Ishikawa (cell line): ENCODE results near the gene CDC42BPB.
A peak's percentile ranks its signal among the peaks of the same experiment; 100 is the strongest.

Source experiments
- CEBPB ChIP-seq: IDR thresholded peaks from 2 replicates; pipeline ENCODE4 v1.6.1; 2012
- CREB1 ChIP-seq: IDR thresholded peaks from 2 replicates; pipeline ENCODE4 v1.6.1; 2012; ENCODE audit warnings: low read depth
- EGR1 ChIP-seq: IDR thresholded peaks from 2 replicates; pipeline ENCODE4 v1.6.1; 2012
- EP300 ChIP-seq: IDR thresholded peaks from 2 replicates; pipeline ENCODE4 v1.6.1; 2012; ENCODE audit warnings: borderline replicate concordance
- FOXM1 ChIP-seq: IDR thresholded peaks from 2 replicates; pipeline ENCODE4 v1.6.1; 2012; ENCODE audit warnings: low read depth, borderline replicate concordance
- MAX ChIP-seq: IDR thresholded peaks from 2 replicates; pipeline ENCODE4 v1.6.1; 2012
- NFIC ChIP-seq: IDR thresholded peaks from 2 replicates; pipeline ENCODE4 v1.6.1; 2012
- RAD21 ChIP-seq: IDR thresholded peaks from 2 replicates; pipeline ENCODE4 v1.6.1; 2012; ENCODE audit warnings: low read depth
- TAF1 ChIP-seq: IDR thresholded peaks from 2 replicates; pipeline ENCODE4 v1.6.1; 2012; ENCODE audit warnings: low read depth, mild to moderate bottlenecking
- TCF12 ChIP-seq: IDR thresholded peaks from 2 replicates; pipeline ENCODE4 v1.6.1; 2012; ENCODE audit warnings: low read depth
- TEAD4 ChIP-seq: IDR thresholded peaks from 2 replicates; pipeline ENCODE4 v1.6.1; 2012
- USF1 ChIP-seq: IDR thresholded peaks from 2 replicates; pipeline ENCODE4 v1.6.1; 2012
- YY1 ChIP-seq: IDR thresholded peaks from 2 replicates; pipeline ENCODE4 v1.6.1; 2012; ENCODE audit warnings: low read depth
- ZBTB7A ChIP-seq: IDR thresholded peaks from 2 replicates; pipeline ENCODE4 v1.6.1; 2012; ENCODE audit warnings: low read depth
- TF ChIP-seq, protein P1 (sequence below): IDR thresholded peaks from 2 replicates; pipeline ENCODE4 v1.6.1; 2012; ENCODE audit warnings: low read depth, mild to moderate bottlenecking

Gene CDC42BPB

GRCh38 chr14:103014466-103015228 lies 42.7 kb downstream of the CDC42BPB start:
- no peak for TF ChIP-seq TEAD4
- TF ChIP-seq CREB1: no peak
- no peak for TF ChIP-seq FOXM1
- TF ChIP-seq, protein P1, sequence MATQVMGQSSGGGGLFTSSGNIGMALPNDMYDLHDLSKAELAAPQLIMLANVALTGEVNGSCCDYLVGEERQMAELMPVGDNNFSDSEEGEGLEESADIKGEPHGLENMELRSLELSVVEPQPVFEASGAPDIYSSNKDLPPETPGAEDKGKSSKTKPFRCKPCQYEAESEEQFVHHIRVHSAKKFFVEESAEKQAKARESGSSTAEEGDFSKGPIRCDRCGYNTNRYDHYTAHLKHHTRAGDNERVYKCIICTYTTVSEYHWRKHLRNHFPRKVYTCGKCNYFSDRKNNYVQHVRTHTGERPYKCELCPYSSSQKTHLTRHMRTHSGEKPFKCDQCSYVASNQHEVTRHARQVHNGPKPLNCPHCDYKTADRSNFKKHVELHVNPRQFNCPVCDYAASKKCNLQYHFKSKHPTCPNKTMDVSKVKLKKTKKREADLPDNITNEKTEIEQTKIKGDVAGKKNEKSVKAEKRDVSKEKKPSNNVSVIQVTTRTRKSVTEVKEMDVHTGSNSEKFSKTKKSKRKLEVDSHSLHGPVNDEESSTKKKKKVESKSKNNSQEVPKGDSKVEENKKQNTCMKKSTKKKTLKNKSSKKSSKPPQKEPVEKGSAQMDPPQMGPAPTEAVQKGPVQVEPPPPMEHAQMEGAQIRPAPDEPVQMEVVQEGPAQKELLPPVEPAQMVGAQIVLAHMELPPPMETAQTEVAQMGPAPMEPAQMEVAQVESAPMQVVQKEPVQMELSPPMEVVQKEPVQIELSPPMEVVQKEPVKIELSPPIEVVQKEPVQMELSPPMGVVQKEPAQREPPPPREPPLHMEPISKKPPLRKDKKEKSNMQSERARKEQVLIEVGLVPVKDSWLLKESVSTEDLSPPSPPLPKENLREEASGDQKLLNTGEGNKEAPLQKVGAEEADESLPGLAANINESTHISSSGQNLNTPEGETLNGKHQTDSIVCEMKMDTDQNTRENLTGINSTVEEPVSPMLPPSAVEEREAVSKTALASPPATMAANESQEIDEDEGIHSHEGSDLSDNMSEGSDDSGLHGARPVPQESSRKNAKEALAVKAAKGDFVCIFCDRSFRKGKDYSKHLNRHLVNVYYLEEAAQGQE: no peak
- no peak for TF ChIP-seq TCF12
- TF ChIP-seq YY1: no peak
- TF ChIP-seq CEBPB: no peak
- no peak for TF ChIP-seq MAX
- TF ChIP-seq RAD21: no peak
- no peak for TF ChIP-seq EP300
- TF ChIP-seq EGR1: no peak
- TF ChIP-seq NFIC: no peak
- TF ChIP-seq TAF1: no peak
- TF ChIP-seq USF1: no peak
- no peak for TF ChIP-seq ZBTB7A

GRCh38 chr14:103013028-103013427 lies 44.3 kb downstream of the CDC42BPB start:
- TF ChIP-seq CEBPB: no peak
- no peak for TF ChIP-seq YY1
- TF ChIP-seq, protein P1: no peak
- TF ChIP-seq TEAD4: no peak
- TF ChIP-seq NFIC: no peak
- no peak for TF ChIP-seq USF1
- TF ChIP-seq CREB1: no peak

DNA sequence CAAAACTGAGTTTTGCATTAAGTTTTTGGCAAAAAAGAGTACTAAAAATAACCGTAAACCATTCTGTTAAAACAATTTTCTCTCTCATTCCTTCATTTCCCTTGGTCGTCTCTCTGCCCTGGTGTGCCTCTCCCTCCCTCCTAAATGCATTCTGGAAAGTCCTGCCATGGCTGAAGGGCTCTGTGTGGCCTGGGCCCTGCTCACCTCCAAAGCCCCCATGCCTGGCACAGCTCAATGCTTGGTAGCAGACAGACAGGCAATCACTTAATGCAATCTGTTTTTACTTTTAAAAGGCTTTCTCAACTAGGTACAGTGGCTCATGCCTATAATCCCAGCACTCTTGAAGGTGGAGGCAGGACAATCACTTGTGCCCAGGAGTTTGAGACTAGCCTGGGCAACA lies 47.8 kb downstream of the CDC42BPB start:
- TF ChIP-seq TAF1 (no peak), ZBTB7A (no peak)

DNA sequence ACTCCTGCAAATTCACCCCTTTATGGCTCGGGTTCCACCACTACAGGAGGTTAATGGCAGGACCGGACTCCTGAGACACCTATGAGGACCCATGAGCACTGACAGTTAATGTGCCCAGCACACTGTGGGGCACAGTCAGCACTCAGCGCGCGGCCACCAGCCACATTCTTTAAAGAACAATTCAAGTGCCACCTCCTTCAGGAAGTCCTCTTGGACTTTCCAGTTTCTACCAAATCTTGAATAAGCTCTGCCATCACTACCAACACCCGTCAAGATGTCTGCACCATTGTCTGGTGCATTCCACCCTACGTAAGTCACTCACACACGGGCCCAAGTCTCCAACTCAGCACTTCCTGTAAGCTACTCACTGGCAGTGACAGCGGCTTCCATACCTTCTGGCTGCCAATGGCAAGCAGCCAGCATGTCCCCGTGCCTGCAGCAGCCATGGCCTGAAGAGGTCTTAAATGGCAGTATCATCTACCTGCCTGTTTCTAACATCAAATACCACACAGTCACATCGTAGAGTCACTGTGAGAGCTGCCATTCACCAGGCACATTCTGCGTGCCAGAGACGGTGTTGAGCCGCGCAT lies 48.5 kb downstream of the CDC42BPB start:
- TF ChIP-seq NFIC (peak; percentile 49; the same call in 1 of the 2 replicates), CREB1 (no peak)

DNA sequence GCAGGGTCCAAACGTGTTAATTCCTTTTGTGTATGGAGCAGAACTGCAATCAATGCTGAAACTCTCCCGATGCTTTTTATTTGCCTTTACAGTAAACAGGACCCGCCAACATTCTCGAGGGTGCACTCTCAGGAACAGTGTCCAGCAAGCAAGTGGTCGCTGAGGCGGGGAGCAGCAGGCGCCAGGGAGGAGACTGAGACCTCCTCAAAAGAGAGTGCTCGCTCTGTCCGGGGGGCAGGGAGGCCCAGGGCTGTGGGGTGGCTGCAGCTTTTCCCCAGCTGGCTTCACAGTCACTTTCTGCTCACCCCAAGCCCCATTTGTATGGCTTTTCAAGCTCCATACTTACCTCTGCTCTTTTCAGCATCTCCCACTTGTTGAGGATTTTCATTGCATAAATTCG lies 49.2 kb downstream of the CDC42BPB start:
- TF ChIP-seq NFIC: no peak
- TF ChIP-seq FOXM1: no peak
- TF ChIP-seq RAD21: no peak
- no peak for TF ChIP-seq TAF1
- TF ChIP-seq CEBPB: no peak
- no peak for TF ChIP-seq MAX
- TF ChIP-seq YY1: no peak
- no peak for TF ChIP-seq TCF12
- no peak for TF ChIP-seq EP300
- TF ChIP-seq TEAD4: no peak
- TF ChIP-seq, protein P1: no peak
- TF ChIP-seq USF1: no peak
- no peak for TF ChIP-seq CREB1
- no peak for TF ChIP-seq ZBTB7A
- no peak for TF ChIP-seq EGR1
